HEK293T (cell line): ENCODE measurements around the gene TMEM88.

Experiments
- CTCF ChIA-PET: fragments of 350-600 bp; formaldehyde crosslinking; extraction: SDS; loops from one replicate; lab custom pipeline; 2021; ENCODE audit warnings: antibody characterized with exemption, inconsistent platforms; lab: Yijun Ruan, JAX
- POLR2A ChIA-PET: fragments of 350-600 bp; formaldehyde crosslinking; extraction: SDS; loops from one replicate; lab custom pipeline; 2020; ENCODE audit warnings: antibody characterized with exemption, inconsistent platforms; lab: Yijun Ruan, JAX
- DNase-seq: peaks from one replicate; pipeline ENCODE4 v3.0.0; 2012; ENCODE audit warnings: mixed read lengths; ENCODE audit errors: extremely low spot score
- ARNT ChIP-seq: fragments of 450-650 bp; IDR thresholded peaks from 2 replicates; pipeline ENCODE4 v1.6.1; 2017; ENCODE audit warnings: mild to moderate bottlenecking
- BHLHE40 ChIP-seq: fragments of 450-650 bp; IDR thresholded peaks from 2 replicates; pipeline ENCODE4 v1.6.1; 2016; ENCODE audit warnings: mild to moderate bottlenecking, moderate library complexity, borderline replicate concordance
- CTBP1 ChIP-seq: fragments of 450-650 bp; IDR thresholded peaks from 2 replicates; pipeline ENCODE4 v1.6.1; 2016; ENCODE audit warnings: borderline replicate concordance
- ELF4 ChIP-seq: fragments of 450-650 bp; IDR thresholded peaks from 2 replicates; pipeline ENCODE4 v1.6.1; 2017; ENCODE audit warnings: antibody characterized with exemption
- FOXA1 ChIP-seq: fragments of 450-650 bp; IDR thresholded peaks from 2 replicates; pipeline ENCODE4 v1.6.1; 2016; ENCODE audit warnings: mild to moderate bottlenecking
- FOXK2 ChIP-seq: fragments of 450-650 bp; IDR thresholded peaks from 2 replicates; pipeline ENCODE4 v1.6.1; 2016; ENCODE audit warnings: mild to moderate bottlenecking
- FOXM1 ChIP-seq: fragments of 450-650 bp; IDR thresholded peaks from 2 replicates; pipeline ENCODE4 v1.6.1; 2017; ENCODE audit warnings: mild to moderate bottlenecking, borderline replicate concordance
- HDGF ChIP-seq: fragments of 450-650 bp; IDR thresholded peaks from 2 replicates; pipeline ENCODE4 v1.6.1; 2017; ENCODE audit warnings: antibody characterized with exemption, borderline replicate concordance
- L3MBTL2 ChIP-seq: fragments of 450-650 bp; conservative IDR thresholded peaks from 2 replicates; pipeline ENCODE4 v1.6.1; 2016; ENCODE audit warnings: mild to moderate bottlenecking
- LEF1 ChIP-seq: fragments of 450-650 bp; IDR thresholded peaks from 2 replicates; pipeline ENCODE4 v1.6.1; 2017; ENCODE audit warnings: mild to moderate bottlenecking, borderline replicate concordance
- NFRKB ChIP-seq: fragments of 450-650 bp; IDR thresholded peaks from 2 replicates; pipeline ENCODE4 v1.6.1; 2016; ENCODE audit warnings: mild to moderate bottlenecking, moderate library complexity
- PKNOX1 ChIP-seq: fragments of 450-650 bp; IDR thresholded peaks from 2 replicates; pipeline ENCODE4 v1.6.1; 2016
- SP1 ChIP-seq: fragments of 450-650 bp; IDR thresholded peaks from 2 replicates; pipeline ENCODE4 v1.6.1; 2017
- SUZ12 ChIP-seq: fragments of 450-650 bp; IDR thresholded peaks from 2 replicates; pipeline ENCODE4 v1.6.1; 2016; ENCODE audit warnings: mild to moderate bottlenecking
- TARDBP ChIP-seq: fragments of 450-650 bp; IDR thresholded peaks from 2 replicates; pipeline ENCODE4 v1.6.1; 2016
- ZNF384 ChIP-seq: fragments of 450-650 bp; IDR thresholded peaks from 2 replicates; pipeline ENCODE4 v1.6.1; 2016

TMEM88 gene

DNA sequence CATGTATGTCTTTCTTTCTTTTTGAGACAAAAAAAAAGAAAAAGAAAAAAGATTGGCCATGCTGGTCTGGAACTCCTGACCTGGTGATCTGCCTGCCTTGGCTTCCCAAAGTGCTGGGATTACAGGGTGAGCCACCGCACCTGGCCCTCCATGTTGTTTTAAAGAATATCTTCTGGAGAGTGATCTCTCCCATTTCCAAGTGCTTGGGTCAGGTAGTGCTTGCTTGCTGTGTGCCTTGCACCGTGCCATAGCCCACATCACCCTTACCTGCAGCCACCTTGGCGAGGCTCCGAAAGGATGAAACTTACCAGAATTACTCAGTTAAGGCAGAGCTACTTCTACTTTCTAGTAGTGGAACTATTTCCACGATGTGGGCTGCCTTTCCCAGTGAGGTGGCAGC lies 39.9 kb upstream of the TMEM88 start:
- DNase-seq = no peak
- no peak for TF ChIP-seq PKNOX1
- no peak for TF ChIP-seq SUZ12
- TF ChIP-seq HDGF = no peak
- no peak for TF ChIP-seq FOXM1
- CTCF ChIA-PET = no interaction called here
- POLR2A ChIA-PET = no interaction called here

DNA sequence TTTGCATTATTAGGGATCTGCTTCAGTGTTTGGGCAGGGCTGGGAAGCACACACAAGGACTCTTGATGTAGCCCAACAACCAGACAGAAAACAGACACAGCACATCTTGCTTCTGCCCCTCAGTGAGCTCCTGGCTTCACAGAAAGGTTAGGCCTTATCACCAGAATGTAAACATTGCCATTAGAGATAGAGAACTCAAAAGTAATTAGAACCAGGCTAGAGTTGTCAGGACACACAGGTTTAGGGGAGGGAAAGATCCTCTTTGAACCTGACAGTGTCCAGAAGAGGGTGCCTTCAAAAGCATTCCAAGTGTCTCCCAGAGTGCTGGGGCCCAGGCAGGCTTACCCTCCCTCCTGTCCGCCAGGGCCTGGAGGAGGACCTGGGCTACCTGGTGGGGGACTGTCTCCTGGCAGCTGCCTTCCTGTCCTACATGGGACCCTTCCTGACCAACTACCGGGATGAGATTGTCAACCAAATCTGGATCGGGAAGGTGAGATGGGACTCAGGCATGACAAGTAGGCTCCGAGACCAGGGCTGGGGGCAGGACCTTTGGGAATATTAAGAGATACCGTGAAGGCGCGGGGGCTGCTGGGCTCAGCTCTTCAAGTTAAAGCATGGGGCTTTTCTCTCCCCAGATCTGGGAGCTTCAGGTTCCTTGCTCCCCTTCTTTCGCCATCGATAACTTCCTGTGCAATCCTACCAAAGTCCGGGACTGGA lies 37.8 kb upstream of the TMEM88 start:
- ChIA-PET CTCF (interaction anchor here (1.1 kb wide), 1 partner anchor 16 kb away, joined by 4 read pairs; no protein-coding TSS in a partner anchor), POLR2A (interaction anchor here (0.8 kb wide), 1 partner anchor 40 kb away, joined by 3 read pairs; the partner anchor contains the start of gene NAA38)
- no peak for DNase-seq
- no peak for TF ChIP-seq SP1
- no peak for TF ChIP-seq HDGF
- TF ChIP-seq CTBP1 = no peak
- no peak for TF ChIP-seq FOXK2
- TF ChIP-seq SUZ12 = no peak
- TF ChIP-seq FOXM1 = no peak
- no peak for TF ChIP-seq LEF1
- no peak for TF ChIP-seq ELF4
- TF ChIP-seq ZNF384 = no peak

- TF ChIP-seq HDGF (no peak), ZNF384 (no peak), TARDBP (no peak), FOXK2 (no peak), NFRKB (no peak), SP1 (no peak), ARNT (no peak), L3MBTL2 (no peak), LEF1 (no peak), ELF4 (no peak), FOXA1 (no peak), PKNOX1 (no peak), CTBP1 (no peak), SUZ12 (no peak), FOXM1 (no peak), BHLHE40 (no peak)
- POLR2A ChIA-PET = no interaction called here
Observed at GRCh38 chr17:7817643-7817964, 37.3 kb upstream of the TMEM88 start.

DNA sequence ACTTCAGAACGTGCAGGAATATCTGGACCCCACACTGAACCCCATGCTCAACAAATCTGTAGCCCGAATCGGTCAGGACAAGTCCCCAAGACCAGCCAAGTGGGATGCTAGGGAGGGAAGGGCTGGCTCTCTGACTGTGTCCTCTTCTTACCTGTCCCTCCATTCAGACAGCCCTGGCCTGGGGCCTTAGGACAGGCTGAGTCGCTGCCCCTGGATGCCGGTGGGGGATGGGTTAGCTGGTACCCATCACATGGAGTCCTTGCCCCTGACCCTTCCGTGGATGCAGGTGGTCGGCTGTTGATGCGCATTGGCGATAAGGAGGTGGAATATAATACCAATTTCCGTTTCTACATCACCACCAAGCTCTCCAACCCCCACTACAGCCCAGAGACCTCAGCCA lies 36.8 kb upstream of the TMEM88 start:
- ChIA-PET CTCF (no interaction called here), POLR2A (no interaction called here)
- no peak for TF ChIP-seq NFRKB
- DNase-seq = no peak

More at GRCh38 chr17:7817643-7817964, 37.3 kb upstream of the TMEM88 start:
- no peak for DNase-seq
- CTCF ChIA-PET = no interaction called here

- DNase-seq = no peak
- POLR2A ChIA-PET = interaction anchor here (1.0 kb wide), 1 partner anchor 14 kb away, joined by 3 read pairs; the partner anchor contains the start of gene KDM6B
- no peak for TF ChIP-seq FOXA1
- no peak for TF ChIP-seq LEF1
- no peak for TF ChIP-seq TARDBP
- TF ChIP-seq NFRKB = no peak
- TF ChIP-seq SUZ12 = no peak
- TF ChIP-seq BHLHE40 = no peak
- no peak for TF ChIP-seq SP1
- no peak for TF ChIP-seq ARNT
- TF ChIP-seq ELF4 = no peak
- no peak for TF ChIP-seq PKNOX1
- TF ChIP-seq ZNF384 = no peak
- CTCF ChIA-PET = interaction anchor here (0.6 kb wide), 1 partner anchor 739 kb away, joined by 4 read pairs; the partner anchor contains the start of gene CLEC10A
Observed at GRCh38 chr17:7818746-7819645, 35.9 kb upstream of the TMEM88 start.

DNA sequence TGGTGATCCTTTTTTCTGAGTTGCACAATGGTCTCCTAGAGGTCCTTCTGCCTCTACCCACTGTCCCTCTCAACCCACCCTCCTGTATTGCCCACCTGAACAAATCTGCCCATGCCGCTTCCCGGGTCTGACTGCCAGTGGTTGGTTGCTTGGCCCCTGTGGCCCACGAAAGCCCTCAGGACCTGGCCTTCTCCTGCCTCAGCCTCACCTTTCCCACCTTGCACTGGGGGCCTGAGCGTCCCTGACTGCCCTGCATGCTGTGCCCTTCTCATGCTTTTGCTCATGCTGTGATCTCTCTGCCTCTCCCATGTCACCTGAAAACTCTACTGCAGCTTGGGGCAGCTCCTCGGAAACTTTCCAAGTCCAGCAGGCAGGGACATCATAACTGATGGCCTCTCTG lies 34.6 kb upstream of the TMEM88 start:
- CTCF ChIA-PET = no interaction called here
- DNase-seq = no peak
- TF ChIP-seq HDGF = no peak
- TF ChIP-seq ARNT = no peak
- no peak for TF ChIP-seq FOXM1
- no peak for TF ChIP-seq PKNOX1
- TF ChIP-seq ELF4 = no peak
- TF ChIP-seq NFRKB = no peak
- no peak for TF ChIP-seq FOXA1
- TF ChIP-seq BHLHE40 = no peak
- no peak for TF ChIP-seq ZNF384
- TF ChIP-seq FOXK2 = no peak
- no peak for TF ChIP-seq LEF1
- no peak for TF ChIP-seq L3MBTL2
- TF ChIP-seq SUZ12 = no peak
- TF ChIP-seq CTBP1 = no peak
- no peak for TF ChIP-seq TARDBP
- TF ChIP-seq SP1 = no peak
- POLR2A ChIA-PET = interaction anchor here (1.0 kb wide), 1 partner anchor 13 kb away, joined by 3 read pairs; the partner anchor contains the start of gene KDM6B
